Midbrain (tissue), 1 donor: ENCODE measurements around the gene ATP8B4.
"Not testable (repeated sequence)": the region's sequence is repeated elsewhere in the genome, so short reads cannot be mapped to it uniquely, and the experiment has no call there.

Experiments used
- DNase-seq: peaks from one replicate; lab custom pipeline; 2025; lab: John Stamatoyannopoulos, UW

ATP8B4 gene

DNA sequence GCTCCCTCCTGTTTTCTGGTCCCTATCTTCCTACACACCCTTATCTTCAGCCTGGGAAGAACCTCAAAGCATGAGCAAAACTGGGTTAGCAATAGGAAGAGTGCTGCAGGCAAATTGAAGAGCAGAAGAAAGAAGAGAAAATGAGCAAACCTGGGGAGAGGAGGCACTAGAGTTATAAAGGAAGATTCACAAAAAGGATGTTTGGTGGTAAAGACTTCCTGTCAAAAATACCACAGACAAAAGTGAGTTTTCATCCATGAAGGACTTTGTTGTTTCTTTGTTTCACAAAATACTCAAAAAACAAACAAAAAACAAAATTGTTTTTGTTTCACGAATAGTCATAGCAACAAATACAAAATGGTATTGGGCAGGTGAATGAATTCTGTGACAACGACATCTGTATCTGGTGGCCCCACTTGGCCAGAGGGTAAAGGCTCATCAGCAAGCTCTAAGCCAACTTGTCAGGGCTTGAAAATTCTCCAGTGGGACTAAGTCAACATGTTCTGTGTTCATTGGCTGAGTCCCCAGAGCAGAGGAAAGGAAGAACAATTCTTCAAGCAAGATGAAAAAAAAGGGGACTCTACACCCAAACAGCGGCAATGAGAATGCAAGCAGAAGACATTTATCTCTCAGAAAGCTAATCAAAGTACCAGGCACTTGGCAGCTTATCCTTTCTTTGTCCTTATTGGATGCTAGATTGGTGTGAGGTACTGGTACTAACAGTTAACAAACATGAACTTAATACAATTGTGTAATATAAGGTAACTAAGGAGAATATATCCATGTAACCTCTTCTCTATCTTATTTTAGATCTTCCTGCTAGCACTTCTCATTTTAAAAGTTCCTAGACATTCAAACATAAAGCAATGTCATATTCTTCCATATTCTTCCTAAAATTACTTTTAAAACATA is 9.7 kb downstream of the ATP8B4 start:
- DNase-seq, result no peak

GRCh38 chr15:50108461-50108860 is 10.6 kb downstream of the ATP8B4 start:
- no peak for DNase-seq

DNA sequence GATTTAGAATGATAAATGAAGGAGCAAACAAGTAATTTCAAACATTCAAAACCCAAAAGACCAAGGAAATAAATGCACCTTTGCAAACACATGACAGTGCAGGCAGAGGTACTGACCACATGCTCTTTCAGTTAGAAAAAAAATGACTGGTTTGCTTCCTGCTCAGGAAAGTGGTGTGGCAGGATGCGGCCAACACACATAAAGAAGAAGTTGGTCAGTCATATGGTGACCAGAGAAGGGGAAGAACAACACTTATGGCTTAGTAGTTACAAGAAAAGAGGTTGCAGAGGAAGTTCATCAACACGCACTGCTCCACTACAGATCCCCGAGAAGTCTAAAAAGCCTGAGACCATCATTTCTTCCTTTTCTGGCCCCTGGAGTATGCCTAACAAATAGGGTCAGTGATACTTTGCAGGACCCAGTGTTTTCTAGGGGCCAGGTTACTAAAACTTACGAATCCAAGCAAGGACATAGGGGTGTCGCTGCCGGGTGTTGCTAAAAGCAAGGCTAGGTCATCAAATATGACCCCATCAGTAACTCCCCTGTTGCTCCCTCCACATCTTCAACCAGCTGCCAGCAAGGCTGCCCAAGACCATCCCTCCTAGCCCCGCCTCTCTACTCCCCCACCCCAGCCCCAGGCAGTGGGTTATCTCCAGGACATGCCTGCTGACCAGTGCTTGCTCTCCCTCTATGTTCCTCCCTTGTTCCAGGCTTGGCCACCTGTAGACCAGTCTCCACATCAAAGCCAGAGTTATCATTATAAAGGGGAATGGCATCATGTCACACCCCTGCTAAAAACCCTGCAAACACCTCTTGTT is 11.2 kb downstream of the ATP8B4 start:
- DNase-seq, result peak; percentile 22

DNA sequence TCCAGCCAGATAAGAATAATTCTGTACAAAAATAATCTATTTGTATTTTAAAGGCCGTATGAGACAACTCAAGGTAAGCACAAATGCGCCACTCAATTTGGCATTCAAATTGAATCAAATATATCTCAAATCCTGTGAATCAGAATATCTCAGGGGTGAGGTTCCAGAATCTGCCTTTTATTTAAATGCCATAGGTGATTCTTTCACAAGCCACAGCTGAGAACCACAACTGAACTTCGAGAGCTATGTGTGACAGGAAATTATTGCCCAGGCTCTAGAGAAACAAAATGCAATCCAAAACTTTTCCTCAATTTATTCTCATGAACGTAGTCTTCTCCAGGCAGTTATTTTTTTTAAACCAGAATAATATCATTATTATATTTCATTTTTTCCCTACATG is 11.9 kb downstream of the ATP8B4 start:
- DNase-seq, result no peak

DNA sequence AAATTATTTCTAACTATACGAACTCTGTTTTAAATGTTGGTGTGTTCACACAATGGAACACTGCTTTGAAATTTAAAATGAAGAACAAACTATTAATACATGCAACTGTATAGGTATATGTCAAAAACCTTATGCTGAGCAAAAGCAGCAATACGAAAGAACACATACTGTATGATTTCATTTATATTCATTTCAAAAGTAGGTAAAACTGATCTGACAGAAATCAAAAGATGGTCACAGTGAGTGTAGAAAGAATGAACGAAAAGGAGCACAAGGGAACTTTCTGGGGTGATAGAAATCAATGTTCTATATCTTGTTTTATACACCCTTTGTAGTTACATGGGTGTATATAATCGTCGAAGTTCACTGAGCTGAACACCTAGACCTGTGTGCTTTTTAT is 12.6 kb downstream of the ATP8B4 start:
- no peak for DNase-seq

- no peak for DNase-seq
Observed at GRCh38 chr15:50100486-50100885, 18.5 kb downstream of the ATP8B4 start.

DNA sequence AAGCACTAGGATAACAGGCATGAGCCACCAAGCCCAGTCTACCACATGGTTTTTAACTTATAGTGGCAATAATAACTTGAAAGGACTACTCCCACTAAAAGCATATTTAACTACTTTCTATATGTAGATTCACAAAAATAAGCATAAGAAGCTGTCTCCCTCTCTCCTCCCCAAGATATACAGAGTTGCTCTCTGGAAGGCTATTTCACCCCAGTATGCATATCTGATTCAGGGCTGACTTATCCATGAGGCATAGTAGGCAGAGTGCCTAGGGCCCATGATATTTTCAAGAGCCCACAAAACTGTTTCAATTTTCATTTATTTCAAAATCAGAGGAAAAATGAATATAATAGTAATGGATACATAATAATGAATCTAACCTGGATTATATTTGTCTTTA is 20.5 kb downstream of the ATP8B4 start:
- no peak for DNase-seq

DNA sequence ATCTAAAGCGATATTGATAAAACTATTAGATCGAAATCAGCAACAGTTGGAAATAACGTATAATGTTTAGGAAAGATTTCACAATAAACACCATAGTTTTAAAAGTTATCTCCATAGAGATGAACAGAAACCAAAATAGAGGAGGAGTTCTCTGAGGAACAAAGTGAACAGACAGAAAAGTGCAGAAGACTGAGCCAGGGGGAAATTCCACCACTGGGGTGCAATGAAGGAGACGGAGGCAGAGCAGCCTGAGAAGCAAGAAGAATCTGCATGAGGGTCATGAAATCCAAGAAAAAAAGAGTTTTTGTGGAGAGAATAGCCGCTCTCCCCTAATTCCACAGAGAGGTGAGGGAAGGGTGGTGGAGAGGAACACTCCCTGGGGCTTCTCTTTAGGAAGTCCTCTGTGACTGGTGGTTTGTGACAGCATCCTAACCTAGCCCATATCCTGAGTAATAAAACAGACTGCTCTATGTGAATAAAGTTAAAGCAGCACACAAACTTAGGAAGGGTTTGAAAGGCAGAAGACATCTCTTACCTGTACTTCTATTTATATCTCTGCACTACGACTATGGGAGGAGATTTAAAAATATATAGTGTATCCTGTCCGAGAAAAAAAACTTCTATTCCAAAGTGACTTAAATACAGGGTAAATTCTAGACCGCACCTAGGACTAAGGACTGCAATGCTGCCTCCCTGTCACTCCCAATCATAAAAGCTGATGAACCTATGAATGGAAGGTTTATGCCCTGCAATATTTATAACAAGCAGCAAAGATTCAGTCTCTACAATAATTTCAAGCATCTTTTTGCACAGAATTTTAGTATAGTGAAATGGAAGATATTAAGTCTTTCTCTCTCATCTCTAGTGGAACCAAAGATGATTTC is 22.9 kb downstream of the ATP8B4 start:
- no peak for DNase-seq

DNA sequence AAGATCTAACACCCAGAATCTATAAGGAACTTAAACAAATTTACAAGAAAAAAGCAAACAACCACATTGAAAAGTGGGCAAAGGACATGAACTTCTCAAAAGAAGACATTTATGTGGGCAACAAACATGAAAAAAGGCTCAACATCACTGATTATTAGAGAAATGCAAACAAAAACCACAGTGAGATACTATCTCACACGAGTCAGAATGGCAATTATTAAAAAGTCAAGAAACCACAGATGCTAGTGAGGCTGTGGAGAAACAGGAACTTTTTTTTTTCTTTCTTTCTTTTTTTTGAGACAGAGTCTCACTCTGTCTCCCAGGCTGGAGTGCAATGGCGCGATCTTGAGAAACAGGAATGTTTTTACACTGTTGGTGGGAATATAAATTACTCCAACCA is 29.6 kb downstream of the ATP8B4 start:
- not testable (repeated sequence) for DNase-seq

DNA sequence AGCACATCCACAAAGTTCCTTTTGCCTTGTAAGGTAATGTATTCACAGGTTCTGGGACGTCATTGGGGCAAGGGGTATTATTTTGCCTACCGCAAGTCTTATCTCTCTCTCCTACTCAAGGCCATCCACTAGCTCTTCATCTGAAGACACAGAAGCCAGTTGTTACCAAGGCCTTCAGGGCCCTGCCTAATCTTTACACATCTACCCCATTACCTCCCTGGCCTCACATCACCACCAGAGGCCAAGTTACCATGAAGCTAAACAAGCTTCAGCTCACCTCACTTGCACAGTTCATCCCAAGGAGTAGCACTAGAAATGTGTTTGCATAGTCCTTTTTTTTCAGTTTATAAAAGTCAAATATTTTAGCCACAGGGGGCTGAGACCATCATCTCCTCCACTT is 34.1 kb downstream of the ATP8B4 start:
- no peak for DNase-seq

DNA sequence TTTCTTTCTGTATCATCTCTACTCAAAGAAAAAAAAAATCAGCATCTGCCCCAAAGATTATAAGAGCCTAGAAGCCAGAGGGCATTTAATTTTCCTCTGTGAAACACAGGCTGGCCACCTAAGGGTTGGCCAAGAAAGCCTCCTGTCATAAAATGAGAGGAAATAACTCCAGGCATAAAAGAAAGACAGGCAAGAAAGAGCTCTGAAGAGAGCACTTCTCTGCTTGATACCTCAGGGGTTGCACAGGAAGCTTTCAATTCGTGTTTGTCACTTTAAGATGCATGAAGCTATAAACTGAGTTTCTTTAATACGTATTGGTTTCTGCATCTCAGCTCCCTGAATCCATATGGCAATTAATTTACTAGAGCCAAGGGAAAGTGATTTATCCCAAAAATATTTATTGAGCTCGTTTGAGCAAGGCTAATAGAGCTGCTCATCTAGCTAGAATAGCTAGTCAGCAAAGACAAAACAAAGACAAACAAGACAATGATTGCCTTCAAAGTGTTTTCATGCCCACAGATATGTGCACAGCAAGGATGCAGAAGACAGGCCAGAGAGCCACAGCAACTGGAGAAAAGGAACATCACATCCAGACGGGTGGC is 35.5 kb downstream of the ATP8B4 start:
- no peak for DNase-seq

- DNase-seq, result no peak
Observed at GRCh38 chr15:50082066-50082465, 37.0 kb downstream of the ATP8B4 start.

DNA sequence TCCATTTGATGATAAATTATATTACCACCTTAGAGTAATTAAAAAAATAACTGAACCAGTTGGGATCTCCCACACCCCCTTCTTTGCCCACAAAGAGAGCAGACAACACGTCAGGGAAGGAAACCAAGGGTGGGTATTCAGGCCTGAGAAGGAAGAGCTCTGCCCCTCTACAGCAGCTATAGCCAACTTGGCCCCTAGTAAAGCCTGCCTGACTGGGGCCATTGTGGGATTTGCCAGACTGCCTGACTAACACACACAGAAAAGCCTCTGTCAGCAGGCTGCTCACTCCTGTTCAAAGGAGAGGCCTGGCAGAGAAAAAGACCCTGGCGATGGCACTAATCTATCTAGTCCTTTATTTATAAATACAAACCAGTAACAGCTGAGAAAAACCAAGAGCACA is 41.4 kb downstream of the ATP8B4 start:
- DNase-seq, result peak; percentile 35

- DNase-seq, result no peak
Observed at GRCh38 chr15:50077176-50077575, 41.9 kb downstream of the ATP8B4 start.

GRCh38 chr15:50075319-50075718 is 43.7 kb downstream of the ATP8B4 start:
- DNase-seq, result no peak

- DNase-seq, result no peak
Observed at GRCh38 chr15:50071551-50072258, 47.3 kb downstream of the ATP8B4 start.

DNA sequence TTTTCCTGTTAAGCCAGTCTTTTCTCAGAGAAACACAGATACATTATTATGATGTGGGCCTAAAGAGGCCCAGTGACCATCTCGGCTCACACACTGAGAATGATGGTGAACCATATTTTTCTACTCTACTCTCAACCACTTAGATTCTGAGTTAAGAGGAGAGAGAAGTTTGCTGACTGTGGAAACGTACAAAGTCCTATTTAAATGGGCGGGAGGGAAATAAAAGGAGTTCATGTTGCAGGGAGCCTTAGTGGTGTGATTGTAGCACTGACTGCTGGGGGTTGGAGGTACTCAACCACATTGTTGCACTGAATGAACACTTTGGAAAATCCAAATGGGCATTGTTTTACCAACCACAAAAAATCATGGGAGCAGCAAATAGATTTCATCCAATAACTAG is 51.0 kb downstream of the ATP8B4 start:
- no peak for DNase-seq

DNA sequence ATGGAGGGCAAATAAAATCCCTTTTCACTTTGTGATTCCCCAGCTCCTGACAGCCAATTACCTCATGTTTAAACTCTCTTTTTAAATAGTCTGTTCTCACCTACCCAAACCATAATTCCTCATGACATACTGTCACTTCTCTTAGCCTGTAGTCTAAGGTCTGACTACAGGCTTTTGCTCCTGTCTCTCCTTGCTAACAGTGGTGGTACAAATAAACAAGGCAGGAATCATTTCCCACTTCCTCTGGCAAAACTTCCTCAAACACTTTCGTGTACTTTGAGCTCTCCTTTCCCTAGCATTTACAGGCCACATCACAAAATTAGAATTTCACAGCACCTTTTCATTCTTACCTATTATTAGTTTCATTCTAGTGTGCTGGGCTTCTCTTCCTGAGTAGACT is 51.8 kb downstream of the ATP8B4 start:
- DNase-seq, result no peak

DNA sequence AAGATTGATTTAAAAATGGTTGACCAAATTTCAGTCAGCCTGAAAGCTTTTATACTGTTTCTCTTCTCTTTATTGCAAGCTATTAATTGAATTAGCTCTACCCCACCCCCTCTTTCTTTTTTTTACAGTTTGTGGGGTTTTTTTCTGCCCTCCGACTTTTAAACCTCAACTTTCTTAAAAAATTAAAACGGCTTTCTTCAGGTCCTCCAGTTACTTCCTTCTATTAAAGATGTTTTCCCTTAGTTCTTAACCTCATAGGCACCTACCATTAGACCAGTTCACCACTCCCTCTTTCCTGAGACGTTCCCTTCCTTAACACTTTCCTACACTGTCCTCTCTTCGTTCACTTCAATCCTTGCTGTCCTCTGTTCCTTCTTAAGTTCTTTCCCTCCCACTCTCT is 52.4 kb downstream of the ATP8B4 start:
- DNase-seq, result no peak

DNA sequence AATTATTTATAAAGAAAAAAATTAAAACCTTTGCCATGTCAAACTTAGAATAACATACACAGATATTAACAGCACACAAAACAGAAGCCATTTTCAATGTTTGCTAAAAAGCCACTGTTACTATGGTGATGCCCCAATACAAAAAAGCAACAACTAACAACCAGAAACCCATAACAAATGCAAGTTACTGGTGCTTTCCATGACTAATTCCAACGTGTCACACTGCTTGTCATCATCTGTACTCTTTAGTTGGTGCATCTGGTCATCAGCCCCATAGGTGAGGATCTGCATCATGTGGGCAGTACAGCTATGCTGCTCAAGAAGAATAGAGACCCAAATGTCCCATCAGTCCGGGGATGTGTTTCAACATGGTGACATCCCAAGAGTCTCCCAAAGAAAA is 52.8 kb downstream of the ATP8B4 start:
- no peak for DNase-seq

GRCh38 chr15:50065279-50065678 is 53.8 kb downstream of the ATP8B4 start:
- DNase-seq, result no peak
